SU-DHL-6 (cell line): ENCODE results near the gene CLEC1A.

Experiments
- H2AFZ ChIP-seq: fragments of 200-600 bp; sonication (generic); 2 replicates; pipeline ENCODE4 v1.6.1; 2014; ENCODE audit warnings: low read depth, mild to moderate bottlenecking, moderate library complexity, mixed read lengths, antibody characterized with exemption, low read length; ENCODE audit not compliant: severe bottlenecking
- H3F3A ChIP-seq: fragments of 200-600 bp; shearing (Covaris generic); 2 replicates; pipeline ENCODE4 v1.6.0; 2016; ENCODE audit warnings: antibody characterized with exemption, mild to moderate bottlenecking; ENCODE audit not compliant: insufficient read depth
- H3K27ac ChIP-seq: fragments of 200-600 bp; sonication (generic); 2 replicates; pipeline ENCODE4 v1.5.1; 2016; ENCODE audit warnings: low read depth, mild to moderate bottlenecking, low read length, moderate library complexity, mixed read lengths
- H3K27me3 ChIP-seq: fragments of 200-600 bp; sonication (generic), shearing (Covaris generic); 2 replicates; pipeline ENCODE4 v1.6.0; 2014; ENCODE audit warnings: mild to moderate bottlenecking, low read length
- H3K36me3 ChIP-seq: fragments of 200-600 bp; sonication (generic); 2 replicates; pipeline ENCODE4 v1.6.1; 2014; ENCODE audit warnings: mild to moderate bottlenecking, low read length, mixed read lengths
- H3K4me2 ChIP-seq: fragments of 300-600, 200-600 bp; shearing (Covaris generic), sonication (generic); 2 replicates; pipeline ENCODE4 v1.6.0; 2014; ENCODE audit warnings: low read length, low read depth, mild to moderate bottlenecking; ENCODE audit not compliant: poor library complexity, severe bottlenecking
- H3K4me3 ChIP-seq: fragments of 200-600 bp; sonication (generic); 2 replicates; pipeline ENCODE4 v1.5.1; 2014; ENCODE audit warnings: antibody characterized with exemption, low read length, mild to moderate bottlenecking, mixed read lengths; ENCODE audit not compliant: insufficient read depth, poor library complexity, severe bottlenecking
- H3K79me2 ChIP-seq: fragments of 200-600 bp; sonication (generic); 2 replicates; pipeline ENCODE4 v1.6.1; 2014; ENCODE audit warnings: mild to moderate bottlenecking, low read length, moderate library complexity; ENCODE audit not compliant: insufficient read depth
- H3K9ac ChIP-seq: fragments of 200-600 bp; sonication (generic); 2 replicates; pipeline ENCODE4 v1.7.0; 2014; ENCODE audit warnings: mild to moderate bottlenecking, low read length
- H3K9me2 ChIP-seq: fragments of 200-600 bp; sonication (generic); replicated peaks from 2 replicates; pipeline ENCODE4 v1.6.1; 2014; ENCODE audit warnings: low read length; ENCODE audit not compliant: insufficient read depth
- H3K9me3 ChIP-seq: fragments of 200-600 bp; sonication (generic); 2 replicates; pipeline ENCODE4 v1.6.1; 2014; ENCODE audit warnings: low read length, mixed read lengths; ENCODE audit not compliant: insufficient read depth
- H4K20me1 ChIP-seq: fragments of 200-600 bp; sonication (generic); 2 replicates; pipeline ENCODE4 v1.6.1; 2014; ENCODE audit warnings: low read depth, mild to moderate bottlenecking, antibody characterized with exemption, low read length, moderate library complexity, mixed read lengths
- CTCF ChIP-seq: fragments of 200-600 bp; sonication (generic); IDR thresholded peaks from one replicate; pipeline ENCODE4 v1.5.1; 2017; ENCODE audit warnings: antibody characterized with exemption, mild to moderate bottlenecking, low read length, moderate library complexity; ENCODE audit not compliant: insufficient read depth, poor library complexity, severe bottlenecking
- EZH2phosphoT487 ChIP-seq: fragments of 200-600 bp; sonication (generic), shearing (Covaris generic); conservative IDR thresholded peaks from 2 replicates; pipeline ENCODE4 v1.6.1; 2018; ENCODE audit warnings: mild to moderate bottlenecking, antibody characterized with exemption, low read length, moderate library complexity, mixed read lengths

Gene CLEC1A

GRCh38 chr12:10115311-10115710 is 16.5 kb upstream of the CLEC1A start:
- Histone ChIP-seq H3K9ac (no peak overlapping the region), H3K36me3 (no peaks in the 10 kb centered on the region), H3K4me3 (no peak overlapping the region), H3F3A (no peaks in the 10 kb centered on the region), H4K20me1 (no peaks in the 10 kb centered on the region), H2AFZ (no peak overlapping the region), H3K9me3 (no peaks in the 10 kb centered on the region), H3K79me2 (no peaks in the 10 kb centered on the region), H3K9me2 (no peaks in the 10 kb centered on the region), H3K27me3 (no peaks in the 10 kb centered on the region), H3K27ac (no peak overlapping the region), H3K4me2 (no peak overlapping the region)
- TF ChIP-seq EZH2phosphoT487 (no peak), CTCF (no peak)

DNA sequence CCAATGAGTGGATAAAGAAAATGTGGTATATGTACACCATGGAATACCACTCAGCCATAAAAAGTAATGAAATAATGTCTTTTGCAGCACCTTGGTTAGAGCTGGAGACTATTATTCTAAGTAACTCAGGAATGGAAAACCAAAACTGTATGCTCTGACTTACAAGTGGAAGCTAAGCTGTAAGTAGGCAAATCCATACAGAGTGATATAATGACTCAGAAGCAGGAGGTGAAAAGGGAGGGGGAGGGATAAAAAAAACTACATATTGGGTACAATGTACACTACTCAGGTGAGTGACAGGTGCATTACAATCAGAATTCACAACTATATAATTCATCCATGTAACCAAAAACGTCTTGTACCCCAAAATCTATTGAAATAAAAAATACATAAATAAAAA is 15.1 kb upstream of the CLEC1A start:
- H3K36me3 ChIP-seq = no peaks in the 10 kb centered on the region
- no peaks in the 10 kb centered on the region for H3K79me2 ChIP-seq
- no peak overlapping the region for H3K4me2 ChIP-seq
- TF ChIP-seq EZH2phosphoT487 (no peak), CTCF (no peak)
- H3K9ac ChIP-seq = no peak overlapping the region
- no peak overlapping the region for H3K4me3 ChIP-seq
- H3K27ac ChIP-seq = no peak overlapping the region
- no peaks in the 10 kb centered on the region for H3K27me3 ChIP-seq
- no peaks in the 10 kb centered on the region for H4K20me1 ChIP-seq
- no peaks in the 10 kb centered on the region for H3K9me3 ChIP-seq
- no peaks in the 10 kb centered on the region for H3K9me2 ChIP-seq
- H3F3A ChIP-seq = no peaks in the 10 kb centered on the region
- H2AFZ ChIP-seq = no peak overlapping the region

DNA sequence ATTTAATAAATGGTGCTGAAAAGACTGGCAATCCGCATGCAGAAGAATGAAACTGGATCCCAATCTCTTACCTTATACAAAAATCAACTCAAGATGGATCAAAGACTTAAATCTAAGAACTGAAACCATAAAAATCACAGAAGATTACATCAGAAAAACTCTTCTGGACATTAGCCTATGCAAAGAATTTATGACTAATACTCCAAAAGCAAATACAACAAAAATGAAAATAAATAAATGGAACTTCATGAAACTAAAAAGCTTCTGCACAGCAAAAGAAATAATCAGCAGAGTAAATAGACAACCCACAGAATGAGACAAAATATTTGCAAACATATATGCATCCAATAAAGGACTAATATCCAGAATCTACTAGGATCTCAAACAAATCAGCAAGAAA is 14.3 kb upstream of the CLEC1A start:
- Histone ChIP-seq H3F3A (no peaks in the 10 kb centered on the region), H3K4me3 (no peak overlapping the region), H2AFZ (no peak overlapping the region), H3K9me2 (no peaks in the 10 kb centered on the region), H3K4me2 (no peak overlapping the region), H3K27me3 (no peaks in the 10 kb centered on the region), H4K20me1 (no peaks in the 10 kb centered on the region), H3K9ac (no peak overlapping the region), H3K9me3 (no peaks in the 10 kb centered on the region), H3K79me2 (no peaks in the 10 kb centered on the region), H3K27ac (no peak overlapping the region), H3K36me3 (no peaks in the 10 kb centered on the region)
- TF ChIP-seq CTCF (no peak), EZH2phosphoT487 (no peak)

GRCh38 chr12:10111451-10111850 is 12.7 kb upstream of the CLEC1A start:
- no peaks in the 10 kb centered on the region for H3K79me2 ChIP-seq
- no peaks in the 10 kb centered on the region for H3K9me3 ChIP-seq
- H3K4me3 ChIP-seq = no peak overlapping the region
- H3F3A ChIP-seq = no peaks in the 10 kb centered on the region
- H3K9ac ChIP-seq = no peak overlapping the region
- H3K4me2 ChIP-seq = no peak overlapping the region
- TF ChIP-seq CTCF (no peak), EZH2phosphoT487 (no peak)
- H3K36me3 ChIP-seq = no peaks in the 10 kb centered on the region
- no peaks in the 10 kb centered on the region for H3K27me3 ChIP-seq
- no peak overlapping the region for H2AFZ ChIP-seq
- no peaks in the 10 kb centered on the region for H3K9me2 ChIP-seq
- H4K20me1 ChIP-seq = no peaks in the 10 kb centered on the region
- no peak overlapping the region for H3K27ac ChIP-seq
